H9 (cell line): ENCODE data around the gene HTRA1. TPM values are rescaled to one million over a fixed set of nuclear protein-coding genes. Genes with fewer than 3 reads are reported as not detected.

Experiments
- DNase-seq: peaks from one replicate; pipeline ENCODE4 v3.0.0-alpha.2; 2017
- H2AFZ ChIP-seq: one replicate; pipeline ENCODE4 v1.6.1; 2013; ENCODE audit warnings: mild to moderate bottlenecking, low read length, control low read depth, moderate library complexity
- H2AK5ac ChIP-seq: 2 replicates; pipeline ENCODE4 v1.6.1; 2013; ENCODE audit warnings: low read length, control low read depth, mixed read lengths; ENCODE audit not compliant: insufficient read length
- H2BK120ac ChIP-seq: one replicate; pipeline ENCODE4 v1.6.1; 2013; ENCODE audit warnings: low read depth, mild to moderate bottlenecking, low read length, control low read depth, inconsistent platforms; ENCODE audit not compliant: poor library complexity, severe bottlenecking
- H2BK12ac ChIP-seq: 2 replicates; pipeline ENCODE4 v1.6.1; 2013; ENCODE audit warnings: low read length, control low read depth, mixed read lengths, low read depth; ENCODE audit not compliant: insufficient read length
- H2BK15ac ChIP-seq: 2 replicates; pipeline ENCODE4 v1.6.1; 2013; ENCODE audit warnings: low read depth, low read length, control low read depth
- H2BK20ac ChIP-seq: one replicate; pipeline ENCODE4 v1.6.1; 2013; ENCODE audit warnings: low read depth, mild to moderate bottlenecking, low read length, control low read depth, inconsistent platforms; ENCODE audit not compliant: poor library complexity, severe bottlenecking
- H2BK5ac ChIP-seq: 2 replicates; pipeline ENCODE4 v1.6.1; 2013; ENCODE audit warnings: low read length, control low read depth, mixed read lengths; ENCODE audit not compliant: insufficient read length
- H3K14ac ChIP-seq: 2 replicates; pipeline ENCODE4 v1.6.1; 2013; ENCODE audit warnings: low read length, control low read depth; ENCODE audit not compliant: insufficient read depth
- H3K18ac ChIP-seq: 2 replicates; pipeline ENCODE4 v1.6.1; 2013; ENCODE audit warnings: low read depth, mild to moderate bottlenecking, mixed read lengths, low read length, control low read depth; ENCODE audit not compliant: insufficient read length
- H3K23ac ChIP-seq: 2 replicates; pipeline ENCODE4 v1.6.1; 2013; ENCODE audit warnings: low read length, control low read depth, mixed read lengths, low read depth; ENCODE audit not compliant: insufficient read length
- H3K23me2 ChIP-seq: 2 replicates; pipeline ENCODE4 v1.6.1; 2013; ENCODE audit warnings: low read depth, mild to moderate bottlenecking, mixed read lengths, low read length, control low read depth; ENCODE audit not compliant: insufficient read length, poor library complexity, severe bottlenecking
- H3K27ac ChIP-seq: 2 replicates; pipeline ENCODE4 v1.5.1; 2013; ENCODE audit warnings: low read length, control low read depth, mixed read lengths, low read depth; ENCODE audit not compliant: insufficient read length
- H3K27me3 ChIP-seq: 2 replicates; pipeline ENCODE4 v1.6.1; 2013; ENCODE audit warnings: low read length, control low read depth, inconsistent platforms; ENCODE audit not compliant: insufficient read depth
- H3K4ac ChIP-seq: 2 replicates; pipeline ENCODE4 v1.6.1; 2013; ENCODE audit warnings: low read depth, mild to moderate bottlenecking, control low read depth, inconsistent platforms, low read length, moderate library complexity
- H3K4me1 ChIP-seq: 2 replicates; pipeline ENCODE4 v1.6.1; 2013; ENCODE audit warnings: low read length, control low read depth, inconsistent platforms; ENCODE audit not compliant: insufficient read depth
- H3K4me2 ChIP-seq: 2 replicates; pipeline ENCODE4 v1.6.1; 2013; ENCODE audit warnings: low read length, control low read depth, mixed read lengths; ENCODE audit not compliant: insufficient read length, insufficient read depth
- H3K56ac ChIP-seq: 2 replicates; pipeline ENCODE4 v1.6.1; 2013; ENCODE audit warnings: low read depth, mild to moderate bottlenecking, mixed read lengths, low read length, control low read depth; ENCODE audit not compliant: insufficient read length
- H3K79me1 ChIP-seq: 2 replicates; pipeline ENCODE4 v1.6.1; 2013; ENCODE audit warnings: low read depth, mild to moderate bottlenecking, moderate library complexity, low read length, control low read depth, inconsistent platforms; ENCODE audit not compliant: insufficient read depth, poor library complexity, severe bottlenecking
- H3K79me2 ChIP-seq: 2 replicates; pipeline ENCODE4 v1.6.1; 2013; ENCODE audit warnings: low read length, control low read depth, inconsistent platforms; ENCODE audit not compliant: insufficient read depth
- H3K9ac ChIP-seq: 2 replicates; pipeline ENCODE4 v1.6.1; 2013; ENCODE audit warnings: low read length, control low read depth, mixed read lengths; ENCODE audit not compliant: insufficient read length; ENCODE audit errors: extremely low read depth
- H3K9me3 ChIP-seq: one replicate; pipeline ENCODE4 v1.6.1; 2013; ENCODE audit warnings: low read depth, low read length, inconsistent platforms; ENCODE audit not compliant: control insufficient read depth
- H3T11ph ChIP-seq: one replicate; pipeline ENCODE4 v1.6.1; 2013; ENCODE audit warnings: mild to moderate bottlenecking, low read length, control low read depth, inconsistent platforms
- H4K20me1 ChIP-seq: one replicate; pipeline ENCODE4 v1.6.1; 2013; ENCODE audit not compliant: control insufficient read depth, insufficient read length, insufficient read depth
- H4K5ac ChIP-seq: 2 replicates; pipeline ENCODE4 v1.6.1; 2013; ENCODE audit warnings: low read depth, mild to moderate bottlenecking, mixed read lengths, low read length, control low read depth; ENCODE audit not compliant: insufficient read length
- H4K8ac ChIP-seq: replicated peaks from 2 replicates; pipeline ENCODE4 v1.6.1; 2013; ENCODE audit warnings: low read length, control low read depth, mixed read lengths, low read depth; ENCODE audit not compliant: insufficient read length
- H4K91ac ChIP-seq: 2 replicates; pipeline ENCODE4 v1.6.1; 2013; ENCODE audit warnings: low read depth, mild to moderate bottlenecking, moderate library complexity, mixed read lengths, low read length, control low read depth; ENCODE audit not compliant: insufficient read length
- H3K27ac Mint-ChIP-seq, 3 experiments: 2 replicates in 2 of 3; 3 replicates in 1 of 3; pipeline ENCODE4 v1.8.0; 2020 to 2021; ENCODE audit warnings: mixed read lengths in 3 of 3, mild to moderate bottlenecking in 1 of 3, moderate library complexity in 1 of 3
- H3K27me3 Mint-ChIP-seq: 2 replicates; pipeline ENCODE4 v1.8.0; 2021; ENCODE audit warnings: low read depth, mild to moderate bottlenecking, moderate library complexity, mixed read lengths
- H3K36me3 Mint-ChIP-seq, 3 experiments: 2 replicates in 2 of 3; 3 replicates in 1 of 3; pipeline ENCODE4 v1.8.0; 2020 to 2021; ENCODE audit warnings: low read depth in 3 of 3, mixed read lengths in 3 of 3; ENCODE audit not compliant: insufficient read depth in 1 of 3
- H3K4me1 Mint-ChIP-seq, 2 experiments: 2 replicates each; pipeline ENCODE4 v1.8.0; 2020; ENCODE audit warnings: mixed read lengths in 2 of 2
- H3K4me3 Mint-ChIP-seq, 2 experiments: 2 replicates in 1 of 2; 3 replicates in 1 of 2; pipeline ENCODE4 v1.8.0; 2020 to 2021; ENCODE audit warnings: mild to moderate bottlenecking in 2 of 2, mixed read lengths in 2 of 2, moderate library complexity in 1 of 2
- H3K9me3 Mint-ChIP-seq, 2 experiments: 2 replicates in 1 of 2; 3 replicates in 1 of 2; pipeline ENCODE4 v1.8.0; 2020; ENCODE audit warnings: mild to moderate bottlenecking in 2 of 2, mixed read lengths in 2 of 2, moderate library complexity in 1 of 2
- WGBS: extraction: QIAGEN DNeasy Blood & Tissue Kit; methylation state at CpG from one replicate; pipeline ENCODE4 v1.1.7; 2013; ENCODE audit warnings: missing lambda C conversion rate, low lambda C conversion rate, mixed read lengths; ENCODE audit not compliant: insufficient read length; ENCODE audit errors: extremely low coverage; 5-methylcytosine and 5-hydroxymethylcytosine counted together
- total RNA-seq: library from RNA; stranded (reverse); gene quantifications from 2 replicates; pipeline ENCODE4 v1.2.1, GENCODE V29; 2021
- TF ChIP-seq, protein P1 (sequence below): fragments of 200-600 bp; sonication (generic); conservative IDR thresholded peaks from 3 replicates; pipeline ENCODE4 v1.8.0; 2021; ENCODE audit warnings: antibody characterized with exemption, mild to moderate bottlenecking

Gene HTRA1
- total RNA-seq, 1 experiment from 2014 or later: 11.1 TPM

GRCh38 chr10:122493761-122494160 lies 32.4 kb downstream of the HTRA1 start:
- H4K5ac ChIP-seq: no peak overlapping the region
- H3K14ac ChIP-seq: no peak overlapping the region
- no CpG with 5 or more reads among the region's 4 CpGs for whole genome bisulfite sequencing

More at GRCh38 chr10:122493761-122494160, 32.4 kb downstream of the HTRA1 start:
- no peaks in the 10 kb centered on the region; a peak in 1 of 7 replicates for H3K36me3 Mint-ChIP-seq
- no peak overlapping the region for H3K27ac ChIP-seq
- no peak overlapping the region for H3K23ac ChIP-seq
- no peak overlapping the region for H3K9ac ChIP-seq
- H3T11ph ChIP-seq: no peak overlapping the region
- no peaks in the 10 kb centered on the region for H3K9me3 ChIP-seq
- H4K91ac ChIP-seq: no peak overlapping the region
- H3K4ac ChIP-seq: no peak overlapping the region
- H4K8ac ChIP-seq: no peak overlapping the region
- H4K20me1 ChIP-seq: no peaks in the 10 kb centered on the region
- H3K18ac ChIP-seq: no peak overlapping the region
- peaks cover 2% of the 10 kb centered on the region; the same call in 1 of the 2 replicates for H3K27me3 Mint-ChIP-seq
- H2BK15ac ChIP-seq: no peak overlapping the region
- no peaks in the 10 kb centered on the region for H3K9me3 Mint-ChIP-seq
- H3K27me3 ChIP-seq: no peaks in the 10 kb centered on the region
- H2BK5ac ChIP-seq: no peak overlapping the region
- no peak overlapping the region for H2BK12ac ChIP-seq
- H2AFZ ChIP-seq: no peak overlapping the region
- no peaks in the 10 kb centered on the region for H3K23me2 ChIP-seq
- no peaks in the 10 kb centered on the region for H3K4me1 ChIP-seq
- no peak overlapping the region for H2AK5ac ChIP-seq
- TF ChIP-seq, protein P1, sequence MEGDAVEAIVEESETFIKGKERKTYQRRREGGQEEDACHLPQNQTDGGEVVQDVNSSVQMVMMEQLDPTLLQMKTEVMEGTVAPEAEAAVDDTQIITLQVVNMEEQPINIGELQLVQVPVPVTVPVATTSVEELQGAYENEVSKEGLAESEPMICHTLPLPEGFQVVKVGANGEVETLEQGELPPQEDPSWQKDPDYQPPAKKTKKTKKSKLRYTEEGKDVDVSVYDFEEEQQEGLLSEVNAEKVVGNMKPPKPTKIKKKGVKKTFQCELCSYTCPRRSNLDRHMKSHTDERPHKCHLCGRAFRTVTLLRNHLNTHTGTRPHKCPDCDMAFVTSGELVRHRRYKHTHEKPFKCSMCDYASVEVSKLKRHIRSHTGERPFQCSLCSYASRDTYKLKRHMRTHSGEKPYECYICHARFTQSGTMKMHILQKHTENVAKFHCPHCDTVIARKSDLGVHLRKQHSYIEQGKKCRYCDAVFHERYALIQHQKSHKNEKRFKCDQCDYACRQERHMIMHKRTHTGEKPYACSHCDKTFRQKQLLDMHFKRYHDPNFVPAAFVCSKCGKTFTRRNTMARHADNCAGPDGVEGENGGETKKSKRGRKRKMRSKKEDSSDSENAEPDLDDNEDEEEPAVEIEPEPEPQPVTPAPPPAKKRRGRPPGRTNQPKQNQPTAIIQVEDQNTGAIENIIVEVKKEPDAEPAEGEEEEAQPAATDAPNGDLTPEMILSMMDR: no peak
- no peak overlapping the region for H3K56ac ChIP-seq
- H3K4me1 Mint-ChIP-seq: peaks cover 5 to 15% of the 10 kb centered on the region in 2 experiments
- H3K4me2 ChIP-seq: no peak overlapping the region
- H2BK120ac ChIP-seq: no peak overlapping the region
- H3K4me3 Mint-ChIP-seq: no peak overlapping the region; a peak in 1 of 5 replicates
- H3K79me1 ChIP-seq: no peaks in the 10 kb centered on the region
- H3K27ac Mint-ChIP-seq: peak overlapping the region in 1 of 3 experiments; percentile 79; a peak in 1 of 7 replicates
- H3K79me2 ChIP-seq: no peaks in the 10 kb centered on the region
- H2BK20ac ChIP-seq: no peak overlapping the region
- no peak for DNase-seq
